CD14-positive monocyte (primary cell): ENCODE measurements around the gene FGFBP1. TPM values are rescaled to one million over a fixed set of nuclear protein-coding genes. Genes with fewer than 3 reads are reported as not detected.

ENCODE experiments used
- DNase-seq, 3 donors: peaks; one replicate each; pipeline ENCODE4 v3.0.0-alpha.2; 2011 to 2022
- H2AFZ ChIP-seq: 2 replicates; pipeline ENCODE4 v1.6.0; 2012; ENCODE audit warnings: mild to moderate bottlenecking, low read depth, low read length, inconsistent platforms; ENCODE audit not compliant: insufficient read depth, poor library complexity, severe bottlenecking
- H3K27ac ChIP-seq, 2 donors: 1 replicate in 1 of 2; 2 replicates in 1 of 2; pipeline ENCODE4 v1.5.1; 2012 to 2013; ENCODE audit warnings: low read length in 2 of 2, control low read depth in 1 of 2, inconsistent platforms in 1 of 2, low read depth in 1 of 2, mild to moderate bottlenecking in 1 of 2
- H3K27me3 ChIP-seq, 2 donors: one replicate each; pipeline versions ENCODE4 v1.6.0 to v1.6.1; 2011 to 2013; ENCODE audit warnings: low read length in 2 of 2; ENCODE audit not compliant: control insufficient read depth in 2 of 2, insufficient read depth in 2 of 2
- H3K36me3 ChIP-seq, 2 donors: replicated peaks in 1 of 2; 1 replicate in 1 of 2; 2 replicates in 1 of 2; pipeline versions ENCODE4 v1.5.1 to v1.6.1; 2012 to 2013; ENCODE audit warnings: low read length in 2 of 2, control low read depth in 1 of 2, inconsistent platforms in 1 of 2, mild to moderate bottlenecking in 1 of 2; ENCODE audit not compliant: insufficient read depth in 2 of 2, control insufficient read depth in 1 of 2
- H3K4me1 ChIP-seq, 2 donors: 1 replicate in 1 of 2; 2 replicates in 1 of 2; pipeline versions ENCODE4 v1.5.1 to v1.6.1; 2012 to 2013; ENCODE audit warnings: low read length in 2 of 2, control low read depth in 1 of 2, inconsistent platforms in 1 of 2, mild to moderate bottlenecking in 1 of 2, moderate library complexity in 1 of 2; ENCODE audit not compliant: insufficient read depth in 2 of 2, control insufficient read depth in 1 of 2
- H3K4me2 ChIP-seq: replicated peaks from 2 replicates; pipeline ENCODE3; 2012; ENCODE audit warnings: low read length, moderate library complexity, mild to moderate bottlenecking; ENCODE audit not compliant: poor library complexity, severe bottlenecking; ENCODE audit errors: extremely low read depth
- H3K4me3 ChIP-seq, 3 experiments: fragments of 200-600 bp in 1 of 3; sonication (generic) in 1 of 3; replicated peaks in 1 of 3; 1 replicate in 2 of 3; 2 replicates in 1 of 3; pipeline ENCODE4 v1.5.1; 2011 to 2013; ENCODE audit warnings: low read length in 3 of 3, mild to moderate bottlenecking in 3 of 3, control low read depth in 2 of 3, low read depth in 2 of 3, inconsistent platforms in 1 of 3, moderate library complexity in 1 of 3
- H3K79me2 ChIP-seq: 2 replicates; pipeline ENCODE4 v1.6.0; 2012; ENCODE audit warnings: mild to moderate bottlenecking, control low read depth, inconsistent platforms, low read length, moderate library complexity; ENCODE audit not compliant: insufficient read depth
- H3K9ac ChIP-seq: 2 replicates; pipeline ENCODE4 v1.6.0; 2017; ENCODE audit warnings: low read length, mild to moderate bottlenecking; ENCODE audit not compliant: insufficient read depth, poor library complexity, severe bottlenecking
- H3K9me3 ChIP-seq, 2 donors: replicated peaks in 1 of 2; 1 replicate in 1 of 2; 2 replicates in 1 of 2; pipeline versions ENCODE4 v1.5.1 to v1.6.1; 2012 to 2013; ENCODE audit warnings: low read length in 2 of 2, control low read depth in 1 of 2; ENCODE audit not compliant: control insufficient read depth in 1 of 2, insufficient read depth in 1 of 2
- H4K20me1 ChIP-seq: 2 replicates; pipeline ENCODE4 v1.6.0; 2012; ENCODE audit warnings: mild to moderate bottlenecking, low read length, control low read depth, moderate library complexity; ENCODE audit not compliant: insufficient read depth
- H3K27ac Mint-ChIP-seq, 7 donors: one replicate each; pipeline ENCODE4 v1.8.0; 2020; ENCODE audit warnings: mild to moderate bottlenecking in 7 of 7, mixed read lengths in 7 of 7, moderate library complexity in 6 of 7, inconsistent platforms in 2 of 7
- H3K27me3 Mint-ChIP-seq, 3 donors: one replicate each; pipeline ENCODE4 v1.8.0; 2021 to 2022; ENCODE audit warnings: low read depth in 3 of 3, mild to moderate bottlenecking in 3 of 3, mixed read lengths in 3 of 3, moderate library complexity in 3 of 3, inconsistent platforms in 1 of 3
- H3K36me3 Mint-ChIP-seq, 2 donors: one replicate each; pipeline ENCODE4 v1.8.0; 2020; ENCODE audit warnings: mixed read lengths in 2 of 2, inconsistent platforms in 1 of 2, mild to moderate bottlenecking in 1 of 2
- H3K4me1 Mint-ChIP-seq: one replicate; pipeline ENCODE4 v1.8.0; 2020; ENCODE audit warnings: mild to moderate bottlenecking, mixed read lengths
- H3K4me3 Mint-ChIP-seq, 2 donors: one replicate each; pipeline ENCODE4 v1.8.0; 2020; ENCODE audit warnings: mild to moderate bottlenecking in 2 of 2, mixed read lengths in 2 of 2, moderate library complexity in 1 of 2
- H3K9me3 Mint-ChIP-seq, 7 donors: one replicate each; pipeline ENCODE4 v1.8.0; 2020 to 2022; ENCODE audit warnings: mixed read lengths in 7 of 7, mild to moderate bottlenecking in 6 of 7, moderate library complexity in 6 of 7, inconsistent platforms in 2 of 7
- WGBS: methylation state at CpG from one replicate; pipeline ENCODE4 v1.1.5; 2013; ENCODE audit warnings: missing lambda C conversion rate; ENCODE audit not compliant: insufficient coverage; 5-methylcytosine and 5-hydroxymethylcytosine counted together
- intact Hi-C, 2 donors: fragments of 100-400 bp; cut with micrococcal nuclease; formaldehyde crosslinking; loops; one replicate each; pipeline versions ENCODE4 v1.15.0 to v1.15.1; 2023
- polyA plus RNA-seq, 3 donors: library from polyadenylated mRNA; depleted of rRNA in 1 of 3; unstranded in 2 of 3; stranded (reverse) in 1 of 3; fragments of 300-500 nt in 2 of 3; fragments of >200 nt in 1 of 3; fragmentation: Illumina TruSeq in 2 of 3; gene quantifications; 1 replicate in 2 of 3; 2 replicates in 1 of 3; pipeline ENCODE4 v1.2.3, GENCODE V29; 2012 to 2021
- TF ChIP-seq, protein P1 (sequence below): fragments of 200-600 bp; IDR thresholded peaks from one replicate; pipeline ENCODE4 v1.8.0; 2022; ENCODE audit warnings: antibody characterized with exemption, mild to moderate bottlenecking

Gene FGFBP1
- polyA plus RNA-seq, 3 donors = not detected

- Histone ChIP-seq H3K27ac (no peak overlapping the region), H3K36me3 (no peaks in the 10 kb centered on the region), H3K9ac (no peak overlapping the region), H4K20me1 (no peaks in the 10 kb centered on the region), H2AFZ (no peak overlapping the region), H3K9me3 (no peaks in the 10 kb centered on the region), H3K4me2 (no peak overlapping the region), H3K4me3 (no peak overlapping the region), H3K4me1 (peaks cover 6 to 17% of the 10 kb centered on the region in 2 donors), H3K27me3 (no peaks in the 10 kb centered on the region), H3K79me2 (no peaks in the 10 kb centered on the region)
- H3K9me3 Mint-ChIP-seq = peaks cover 0 to 2% (median 0%) of the 10 kb centered on the region in 7 donors
- intact Hi-C loops = no loop called here
- TF ChIP-seq, protein P1, sequence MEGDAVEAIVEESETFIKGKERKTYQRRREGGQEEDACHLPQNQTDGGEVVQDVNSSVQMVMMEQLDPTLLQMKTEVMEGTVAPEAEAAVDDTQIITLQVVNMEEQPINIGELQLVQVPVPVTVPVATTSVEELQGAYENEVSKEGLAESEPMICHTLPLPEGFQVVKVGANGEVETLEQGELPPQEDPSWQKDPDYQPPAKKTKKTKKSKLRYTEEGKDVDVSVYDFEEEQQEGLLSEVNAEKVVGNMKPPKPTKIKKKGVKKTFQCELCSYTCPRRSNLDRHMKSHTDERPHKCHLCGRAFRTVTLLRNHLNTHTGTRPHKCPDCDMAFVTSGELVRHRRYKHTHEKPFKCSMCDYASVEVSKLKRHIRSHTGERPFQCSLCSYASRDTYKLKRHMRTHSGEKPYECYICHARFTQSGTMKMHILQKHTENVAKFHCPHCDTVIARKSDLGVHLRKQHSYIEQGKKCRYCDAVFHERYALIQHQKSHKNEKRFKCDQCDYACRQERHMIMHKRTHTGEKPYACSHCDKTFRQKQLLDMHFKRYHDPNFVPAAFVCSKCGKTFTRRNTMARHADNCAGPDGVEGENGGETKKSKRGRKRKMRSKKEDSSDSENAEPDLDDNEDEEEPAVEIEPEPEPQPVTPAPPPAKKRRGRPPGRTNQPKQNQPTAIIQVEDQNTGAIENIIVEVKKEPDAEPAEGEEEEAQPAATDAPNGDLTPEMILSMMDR = no peak
- no peaks in the 10 kb centered on the region for H3K36me3 Mint-ChIP-seq
- WGBS = 100% methylated on average over 1 of the region's 4 CpGs
- peaks cover 26% of the 10 kb centered on the region for H3K4me1 Mint-ChIP-seq
- H3K4me3 Mint-ChIP-seq = no peak overlapping the region
- peaks cover 0 to 3% (median 2%) of the 10 kb centered on the region in 3 donors for H3K27me3 Mint-ChIP-seq
- DNase-seq = peak; percentile 21 to 64 (median 62)
- H3K27ac Mint-ChIP-seq = no peak overlapping the region
These were observed 43.3 kb downstream of the FGFBP1 start for GRCh38 chr4:15894921-15895916.

DNA sequence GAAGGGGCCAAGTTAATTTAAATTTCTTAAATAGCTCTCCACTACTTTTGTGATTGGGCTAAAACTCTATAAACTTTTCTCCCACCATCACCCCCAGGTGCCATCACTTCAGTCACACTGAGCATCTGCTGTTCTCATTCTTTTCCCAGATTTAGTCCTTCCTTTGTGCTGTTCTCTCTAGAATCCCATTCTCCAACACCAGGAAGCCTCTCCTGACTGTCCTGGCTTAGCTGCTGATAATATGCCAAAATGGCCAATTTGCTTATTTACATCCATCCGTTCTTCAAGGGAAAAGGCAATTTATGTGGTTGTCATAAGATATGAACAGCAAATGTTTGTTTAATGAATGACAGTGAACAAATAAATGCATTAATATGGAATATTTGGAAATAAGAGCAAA is 44.1 kb downstream of the FGFBP1 start:
- H4K20me1 ChIP-seq = no peaks in the 10 kb centered on the region
- DNase-seq = no peak
- Mint-ChIP-seq H3K4me3 (no peak overlapping the region), H3K9me3 (peaks cover 0 to 2% (median 0%) of the 10 kb centered on the region in 7 donors), H3K27me3 (peaks cover 2 to 4% (median 3%) of the 10 kb centered on the region in 3 donors), H3K36me3 (no peaks in the 10 kb centered on the region), H3K4me1 (peaks cover 26% of the 10 kb centered on the region), H3K27ac (peak overlapping the region in 1 of 7 donors; percentile 13)
- intact Hi-C loops = no loop called here
- no peak overlapping the region for H3K4me3 ChIP-seq
- peaks cover 6 to 17% of the 10 kb centered on the region in 2 donors for H3K4me1 ChIP-seq
- no peaks in the 10 kb centered on the region for H3K79me2 ChIP-seq
- H3K27me3 ChIP-seq = no peaks in the 10 kb centered on the region
- no peak overlapping the region for H3K27ac ChIP-seq
- WGBS = no CpG with 5 or more reads among the region's 1 CpG
- TF ChIP-seq, protein P1 = no peak
- no peak overlapping the region for H3K9ac ChIP-seq
- H3K9me3 ChIP-seq = no peaks in the 10 kb centered on the region
- H3K36me3 ChIP-seq = no peaks in the 10 kb centered on the region
- H3K4me2 ChIP-seq = no peak overlapping the region
- no peak overlapping the region for H2AFZ ChIP-seq
